HG02884 (cell line): ENCODE measurements around the gene ZCCHC14.
"Not testable (repeated sequence)": the region's sequence is repeated elsewhere in the genome, so short reads cannot be mapped to it uniquely, and the experiment has no call there.

Experiments used
- ATAC-seq: cut with Tn5 transposase; IDR thresholded peaks from one replicate; pipeline ENCODE4 v1.9.1; 2021; ENCODE audit warnings: mild to moderate bottlenecking, moderate library complexity; ENCODE audit not compliant: unreplicated experiment

Gene ZCCHC14

DNA sequence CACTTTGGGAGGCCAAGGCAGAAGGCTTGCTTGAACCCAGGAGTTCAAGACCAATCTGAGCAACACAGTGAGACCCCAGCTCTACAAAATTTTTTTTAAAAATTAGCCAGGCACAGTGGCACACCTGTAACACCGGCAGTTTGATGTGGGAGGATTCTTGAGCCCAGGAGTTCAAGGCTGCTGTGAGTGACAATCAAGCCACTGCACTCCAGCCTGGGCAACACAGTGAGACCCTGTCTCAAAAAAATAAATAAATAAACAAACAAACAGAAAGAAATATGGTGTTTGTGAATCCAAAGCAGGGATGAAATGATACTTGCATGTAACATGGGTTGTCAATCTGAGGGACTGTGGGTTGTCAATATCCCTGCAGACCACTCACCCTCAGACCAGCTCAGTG lies 125.9 kb downstream of the ZCCHC14 start:
- no peak for ATAC-seq

DNA sequence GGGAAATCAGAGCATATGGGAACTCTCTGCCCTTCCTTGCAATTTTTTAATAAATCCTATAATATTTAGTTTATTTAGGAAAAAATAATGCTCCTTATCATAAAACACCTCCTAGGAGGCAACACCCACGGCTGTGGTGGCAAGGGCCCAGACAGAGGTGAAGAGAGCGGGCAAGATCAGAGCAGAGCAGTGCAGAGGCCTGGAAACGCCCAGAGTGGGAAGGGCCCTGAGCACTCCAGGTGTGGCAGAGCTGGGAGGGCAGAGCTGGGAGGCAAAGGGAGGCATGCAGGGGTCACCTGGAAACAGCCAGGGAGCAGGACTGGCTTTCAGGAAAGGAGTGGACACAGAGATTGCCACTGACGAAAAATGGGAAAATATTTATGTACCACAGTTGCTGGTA lies 126.5 kb downstream of the ZCCHC14 start:
- no peak for ATAC-seq

DNA sequence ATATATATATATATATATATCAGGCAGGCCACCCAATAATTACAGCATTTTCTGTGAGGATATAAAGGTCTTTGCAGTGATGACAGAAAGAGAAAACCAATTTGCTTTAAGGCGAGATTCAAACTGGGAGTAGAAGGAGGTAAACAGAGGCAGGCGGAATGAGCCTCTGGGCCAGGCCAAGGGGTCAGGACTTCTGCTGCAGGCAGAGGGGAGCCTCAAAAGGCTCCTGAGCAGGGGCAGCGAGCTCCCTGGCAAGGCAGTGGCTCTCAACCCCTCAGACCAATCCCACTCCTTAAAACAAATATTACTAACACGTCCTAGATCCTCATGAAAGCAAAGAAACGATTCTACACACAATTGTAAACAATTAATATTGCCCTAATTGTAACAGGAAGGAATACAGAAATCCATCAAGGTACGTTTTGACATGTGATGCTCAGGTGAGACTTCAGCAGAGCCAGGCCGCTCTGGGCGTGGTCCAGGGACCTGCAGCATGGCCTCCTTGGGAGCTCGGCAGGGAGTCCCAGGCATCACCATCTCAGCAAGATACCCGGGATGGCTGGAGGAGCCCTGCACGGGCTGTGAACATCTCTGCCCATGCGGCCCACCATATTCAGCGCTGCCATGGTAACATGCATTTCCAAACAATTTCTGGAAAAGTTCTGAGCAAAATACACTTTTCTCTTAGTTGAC lies 127.7 kb downstream of the ZCCHC14 start:
- ATAC-seq: no peak

DNA sequence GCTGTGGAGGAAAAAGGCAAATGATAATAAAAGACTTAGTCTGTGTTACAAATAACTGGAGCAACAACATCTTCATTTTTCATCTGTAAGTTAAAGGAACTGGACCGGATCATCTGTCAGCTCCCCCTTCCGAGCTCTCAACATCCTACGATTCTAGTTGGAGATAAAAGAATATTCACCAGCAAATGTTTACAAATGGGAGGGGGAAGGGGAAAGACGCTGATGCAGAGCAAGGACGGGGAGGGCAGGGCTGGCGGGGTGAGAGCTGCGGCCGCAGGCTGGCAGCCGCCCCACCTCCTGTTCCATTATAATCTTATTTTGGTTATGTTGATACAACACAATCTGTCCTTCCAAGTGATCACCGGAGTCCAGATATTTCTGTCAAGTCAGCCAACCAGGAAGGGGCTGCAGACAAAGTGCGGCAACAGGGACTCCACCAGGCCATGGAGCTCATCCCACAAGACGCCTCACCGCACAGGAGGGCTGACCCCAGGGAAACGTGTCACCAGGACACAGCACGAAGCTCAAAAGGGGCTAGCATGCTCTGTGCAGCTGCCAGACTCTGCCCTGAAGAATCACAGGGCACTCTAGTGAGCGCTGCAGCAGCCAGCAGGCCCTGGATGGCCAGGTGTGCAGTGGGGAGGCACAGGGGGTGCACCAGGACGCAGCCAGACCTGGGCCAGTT lies 128.9 kb downstream of the ZCCHC14 start:
- no peak for ATAC-seq

DNA sequence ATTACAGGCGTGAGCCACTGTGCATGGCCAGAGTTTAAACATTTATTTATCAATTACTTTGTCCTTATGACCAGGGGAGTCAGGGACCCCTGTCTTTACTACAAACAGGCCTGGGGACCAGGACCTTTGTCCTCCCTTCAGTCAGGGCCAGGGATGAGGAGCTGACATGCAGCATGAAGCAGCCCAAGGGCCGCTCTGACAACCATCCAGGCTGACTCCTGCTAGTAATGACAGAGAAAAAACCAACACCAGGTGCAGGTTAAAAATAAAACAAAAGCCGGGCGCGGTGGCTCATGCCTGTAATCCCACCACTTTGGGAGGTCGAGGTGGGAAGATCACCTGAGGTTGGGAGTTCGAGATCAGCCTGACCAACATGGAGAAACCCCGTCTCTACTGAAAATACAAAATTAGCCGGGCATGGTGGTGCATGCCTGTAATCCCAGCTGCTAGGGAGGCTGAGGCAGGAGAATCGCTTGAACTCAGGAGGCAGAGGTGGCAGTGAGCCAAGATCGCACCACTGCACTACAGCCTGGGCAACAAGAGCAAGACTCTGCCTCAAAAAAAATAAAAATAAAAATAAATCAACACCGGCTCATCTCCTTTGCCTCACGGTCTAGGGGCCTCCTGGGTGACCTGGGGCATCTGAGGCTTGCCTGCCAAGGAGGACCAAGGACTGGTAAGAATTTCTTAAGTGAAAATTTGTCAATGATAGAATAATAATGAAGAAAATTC lies 129.8 kb downstream of the ZCCHC14 start:
- not testable (repeated sequence) for ATAC-seq

DNA sequence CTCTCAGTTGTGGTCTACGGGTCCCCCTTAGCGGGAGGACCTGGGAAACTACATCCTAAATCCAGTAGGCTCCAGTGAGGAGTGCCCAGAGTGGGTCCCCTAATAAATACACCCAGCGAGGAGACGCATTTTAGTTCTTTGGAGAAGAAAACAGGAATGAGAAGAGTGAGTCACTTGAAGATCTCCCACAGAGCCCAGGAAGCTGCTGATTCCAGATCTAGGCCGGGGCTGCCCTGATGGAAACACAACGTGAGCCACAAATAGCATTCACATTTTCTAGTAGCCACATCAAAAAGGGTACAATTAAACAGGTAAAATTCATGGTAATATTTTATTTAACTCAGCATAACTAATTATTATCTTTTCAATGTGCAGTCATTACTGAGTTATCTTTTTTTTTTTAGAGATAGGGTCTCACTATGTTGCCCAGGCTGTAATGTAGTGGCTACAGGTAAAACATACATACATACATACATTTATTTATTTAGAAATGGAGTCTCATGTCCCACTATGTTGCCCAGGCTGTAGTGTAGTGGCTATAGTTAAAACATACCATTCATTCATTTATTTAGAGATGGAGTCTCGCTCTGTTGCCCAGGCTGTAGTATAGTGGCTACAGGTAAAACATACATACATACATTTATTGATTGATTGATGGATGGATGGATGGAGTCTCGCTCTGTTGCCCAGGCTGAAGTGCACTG lies 130.8 kb downstream of the ZCCHC14 start:
- no peak for ATAC-seq

DNA sequence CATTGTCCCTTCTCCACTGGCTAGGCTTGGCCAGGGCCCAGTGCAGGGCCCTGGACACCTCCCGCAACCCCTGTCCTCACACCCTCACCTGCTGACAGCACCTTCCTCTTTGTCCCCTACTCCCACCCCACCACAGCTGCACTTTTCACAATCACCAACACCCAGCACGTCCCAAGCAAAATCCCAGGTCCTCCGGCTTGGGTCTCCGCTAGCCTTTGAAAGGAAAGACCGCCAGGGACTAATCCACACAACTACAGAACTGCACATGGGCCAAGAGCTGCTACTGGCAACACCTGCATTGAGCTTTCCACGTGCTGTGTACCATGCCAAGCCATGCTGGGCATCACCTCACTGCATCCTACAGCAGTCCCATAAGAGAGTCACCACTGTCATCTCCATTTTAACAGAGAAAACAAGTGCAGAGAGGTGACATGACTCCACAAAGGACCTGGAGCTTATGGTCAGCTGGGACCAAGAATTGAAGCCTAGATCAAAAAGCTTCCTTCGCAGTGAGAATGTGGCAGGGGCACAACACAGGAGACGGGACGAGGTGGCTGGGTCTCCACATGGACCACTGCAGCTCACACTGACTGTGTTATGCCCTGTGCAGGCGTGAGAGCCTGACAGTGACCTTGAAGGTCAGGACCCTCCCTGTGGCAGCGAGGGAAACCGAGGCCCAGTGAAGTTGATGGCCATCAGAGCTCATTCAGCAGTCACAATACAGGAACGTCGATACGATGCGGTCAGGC lies 131.8 kb downstream of the ZCCHC14 start:
- no peak for ATAC-seq

DNA sequence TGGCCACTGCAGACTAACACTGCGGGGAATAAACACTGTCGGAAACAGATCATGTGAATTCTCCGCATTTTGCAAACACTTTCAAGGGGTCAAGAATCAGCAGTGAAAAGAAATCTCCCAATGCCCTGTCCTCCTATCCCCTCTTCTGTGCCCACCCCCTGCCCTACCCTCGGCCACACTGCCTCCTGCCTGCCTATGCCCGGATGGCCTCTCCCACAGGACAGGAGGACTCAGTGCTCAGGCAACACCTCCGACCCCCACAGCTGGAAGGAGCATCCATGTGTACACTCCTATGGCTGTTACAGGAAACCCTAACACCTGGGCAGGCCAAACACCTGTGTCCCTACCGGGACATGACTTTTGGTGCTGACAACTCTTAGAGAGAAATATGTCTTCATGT lies 133.7 kb downstream of the ZCCHC14 start:
- ATAC-seq: no peak

DNA sequence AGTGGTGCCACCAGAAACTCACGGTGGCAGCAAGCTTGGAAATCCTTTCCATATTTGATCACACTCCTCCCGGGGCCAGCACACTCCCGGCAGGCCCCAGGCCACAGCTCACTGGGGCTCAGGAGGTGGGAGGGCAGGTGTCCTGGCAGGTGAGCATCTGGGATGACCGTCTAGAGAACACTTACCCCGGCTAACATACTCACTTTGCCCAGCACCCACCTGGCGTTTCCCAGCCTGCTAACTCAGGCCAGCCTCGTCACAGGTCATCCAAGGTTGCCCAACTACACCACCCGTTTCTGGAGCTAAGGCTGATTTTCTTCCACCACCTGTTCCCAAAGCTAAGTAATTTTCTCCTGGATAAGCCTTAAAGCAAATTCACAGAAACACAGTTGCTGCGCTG lies 134.1 kb downstream of the ZCCHC14 start:
- no peak for ATAC-seq

DNA sequence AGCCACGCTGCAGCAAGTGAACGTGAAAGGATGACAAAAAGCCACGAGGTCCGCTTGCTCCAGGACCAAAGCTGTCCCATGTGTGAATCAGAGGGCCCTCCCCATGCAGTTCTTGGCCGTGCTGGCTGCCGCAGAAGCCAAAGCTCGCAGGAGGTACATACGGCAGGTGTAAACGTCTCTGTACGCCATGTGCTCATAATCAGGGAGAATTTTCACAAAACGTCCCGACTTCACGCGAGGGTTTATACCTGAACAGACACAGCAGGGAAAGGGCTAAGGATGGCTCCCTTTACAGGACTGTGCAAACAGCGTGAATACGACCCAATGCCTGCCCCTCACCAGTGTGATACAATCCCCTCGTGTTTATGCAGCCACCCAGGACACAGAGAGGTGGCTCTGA lies 134.6 kb downstream of the ZCCHC14 start:
- ATAC-seq: no peak

DNA sequence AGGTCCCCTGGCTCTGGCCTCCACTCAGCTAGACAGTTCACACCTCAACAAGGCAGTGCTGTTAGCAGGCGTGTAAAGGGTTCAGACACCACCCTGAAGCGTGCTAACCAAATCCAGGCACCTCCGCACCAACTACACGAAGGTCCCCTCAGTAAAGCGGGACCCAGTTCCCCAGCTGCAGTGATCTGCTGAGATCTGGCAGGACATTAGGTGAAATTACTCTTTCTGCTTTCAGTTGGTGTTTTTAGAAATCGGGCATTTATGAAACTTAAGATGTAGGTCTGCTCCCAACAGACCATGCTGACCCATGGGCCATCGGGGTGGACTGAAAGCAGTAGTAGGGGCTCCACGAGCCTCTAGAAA lies 136.4 kb downstream of the ZCCHC14 start:
- ATAC-seq: no peak
